Occipital lobe (tissue), 2 donors: ENCODE results near the gene PTBP2. TPM values are rescaled to one million over a fixed set of nuclear protein-coding genes. Genes with fewer than 3 reads are reported as not detected.
A peak's percentile ranks its signal among the peaks of the same experiment; 100 is the strongest.

Experiments used
- DNase-seq: peaks from one replicate; lab custom pipeline; 2025; lab: John Stamatoyannopoulos, UW
- total RNA-seq: library from RNA; depleted of rRNA; stranded (reverse); fragments of >200 nt; gene quantifications from one replicate; pipeline ENCODE4 v1.2.3, GENCODE V29; 2014

Gene PTBP2
- total RNA-seq, result 420 TPM

- peak; percentile 79 for DNase-seq
Measured at GRCh38 chr1:96721416-96722160, at the start of gene PTBP2. TSS of gene PTBP2 (plus strand) at chr1:96721784. CDS start at chr1:96721865, 81 bp downstream.

- no peak for DNase-seq
Measured at GRCh38 chr1:96674915-96675314, 46.7 kb upstream of the PTBP2 start.

- DNase-seq, result no peak
Measured at GRCh38 chr1:96682056-96682455, 39.5 kb upstream of the PTBP2 start.

GRCh38 chr1:96683931-96684330, 37.7 kb upstream of the PTBP2 start:
- no peak for DNase-seq

- DNase-seq, result no peak
Measured at GRCh38 chr1:96684744-96685143, 36.8 kb upstream of the PTBP2 start.

- no peak for DNase-seq
Measured at GRCh38 chr1:96688767-96689166, 32.8 kb upstream of the PTBP2 start.

GRCh38 chr1:96695954-96696353, 25.6 kb upstream of the PTBP2 start:
- DNase-seq, result no peak

- no peak for DNase-seq
Measured at GRCh38 chr1:96698342-96698983, 23.1 kb upstream of the PTBP2 start.

- no peak for DNase-seq
Measured at GRCh38 chr1:96703186-96703585, 18.4 kb upstream of the PTBP2 start.

- DNase-seq, result no peak
Measured at GRCh38 chr1:96707023-96707422, 14.6 kb upstream of the PTBP2 start.

GRCh38 chr1:96708482-96708881, 13.1 kb upstream of the PTBP2 start:
- no peak for DNase-seq

- DNase-seq, result no peak
Measured at GRCh38 chr1:96710708-96711477, 10.7 kb upstream of the PTBP2 start.

GRCh38 chr1:96713649-96714048, 7.9 kb upstream of the PTBP2 start:
- no peak for DNase-seq

GRCh38 chr1:96714881-96715280, 6.7 kb upstream of the PTBP2 start:
- DNase-seq, result no peak

- no peak for DNase-seq
Measured at GRCh38 chr1:96715482-96715881, 6.1 kb upstream of the PTBP2 start.

- DNase-seq, result no peak
Measured at GRCh38 chr1:96721053-96721415, 550 bp upstream of the PTBP2 start.

- DNase-seq, result peak; percentile 83
Measured at GRCh38 chr1:96722161-96722922, 758 bp downstream of the PTBP2 start.

GRCh38 chr1:96722958-96723357, 1.4 kb downstream of the PTBP2 start:
- DNase-seq, result no peak

GRCh38 chr1:96723377-96723776, 1.8 kb downstream of the PTBP2 start:
- no peak for DNase-seq

- no peak for DNase-seq
Measured at GRCh38 chr1:96723936-96724335, 2.4 kb downstream of the PTBP2 start.

GRCh38 chr1:96727860-96728259, 6.3 kb downstream of the PTBP2 start:
- DNase-seq, result no peak
